T-helper 1 cell treated with Interleukin-12 subunit alpha and Interleukin-12 subunit beta and Interleukin-4 antibody, amounts not matched to agents 30 μg/mL and 1 μg/mL, for 36 hours (primary cell): Measurements from ENCODE around the gene GATAD2B.
"Not testable (repeated sequence)": the region's sequence is repeated elsewhere in the genome, so short reads cannot be mapped to it uniquely, and the experiment has no call there.

Experiments used
- H3K27ac Mint-ChIP-seq: one replicate; pipeline ENCODE4 v1.8.0; 2021; ENCODE audit warnings: mild to moderate bottlenecking, mixed read lengths
- H3K27me3 Mint-ChIP-seq: one replicate; pipeline ENCODE4 v1.8.0; 2021; ENCODE audit warnings: low read depth, mixed read lengths
- H3K36me3 Mint-ChIP-seq: one replicate; pipeline ENCODE4 v1.8.0; 2021; ENCODE audit warnings: low read depth, mixed read lengths
- H3K4me1 Mint-ChIP-seq: one replicate; pipeline ENCODE4 v1.8.0; 2021; ENCODE audit warnings: low read depth, mixed read lengths
- H3K4me3 Mint-ChIP-seq: one replicate; pipeline ENCODE4 v1.8.0; 2021; ENCODE audit warnings: mild to moderate bottlenecking, moderate library complexity, mixed read lengths
- H3K9me3 Mint-ChIP-seq: one replicate; pipeline ENCODE4 v1.8.0; 2021; ENCODE audit warnings: mixed read lengths

Gene GATAD2B

GRCh38 chr1:153866045-153866850 lies 56.5 kb downstream of the GATAD2B start:
- peaks cover 8% of the 10 kb centered on the region for H3K36me3 Mint-ChIP-seq
- peaks cover 20% of the 10 kb centered on the region for H3K4me1 Mint-ChIP-seq
- no peaks in the 10 kb centered on the region for H3K9me3 Mint-ChIP-seq
- peak overlapping the region; percentile 44 for H3K27ac Mint-ChIP-seq
- no peak overlapping the region for H3K4me3 Mint-ChIP-seq
- H3K27me3 Mint-ChIP-seq: no peaks in the 10 kb centered on the region

- peaks cover 14% of the 10 kb centered on the region for H3K4me1 Mint-ChIP-seq
- H3K36me3 Mint-ChIP-seq: peaks cover 10% of the 10 kb centered on the region
- no peaks in the 10 kb centered on the region for H3K27me3 Mint-ChIP-seq
- H3K27ac Mint-ChIP-seq: no peak overlapping the region
- no peaks in the 10 kb centered on the region for H3K9me3 Mint-ChIP-seq
- H3K4me3 Mint-ChIP-seq: no peak overlapping the region
Observed at GRCh38 chr1:153860285-153860684, 62.5 kb downstream of the GATAD2B start.

GRCh38 chr1:153857505-153857904 lies 65.3 kb downstream of the GATAD2B start:
- Mint-ChIP-seq H3K4me1 (peaks cover 20% of the 10 kb centered on the region), H3K36me3 (peaks cover 15% of the 10 kb centered on the region), H3K4me3 (no peak overlapping the region), H3K27ac (no peak overlapping the region), H3K27me3 (no peaks in the 10 kb centered on the region), H3K9me3 (no peaks in the 10 kb centered on the region)

- Mint-ChIP-seq H3K27ac (no peak overlapping the region), H3K27me3 (no peaks in the 10 kb centered on the region), H3K4me3 (no peak overlapping the region), H3K4me1 (peaks cover 20% of the 10 kb centered on the region), H3K36me3 (peaks cover 20% of the 10 kb centered on the region), H3K9me3 (no peaks in the 10 kb centered on the region)
Observed at GRCh38 chr1:153856763-153857162, 66.0 kb downstream of the GATAD2B start.

GRCh38 chr1:153852170-153852569 lies 70.6 kb downstream of the GATAD2B start:
- Mint-ChIP-seq H3K36me3 (peaks cover 31% of the 10 kb centered on the region), H3K4me3 (no peak overlapping the region), H3K27me3 (no peaks in the 10 kb centered on the region), H3K4me1 (peaks cover 25% of the 10 kb centered on the region), H3K9me3 (no peaks in the 10 kb centered on the region), H3K27ac (no peak overlapping the region)

GRCh38 chr1:153849487-153850185 lies 73.1 kb downstream of the GATAD2B start:
- Mint-ChIP-seq H3K9me3 (no peaks in the 10 kb centered on the region), H3K4me1 (peaks cover 19% of the 10 kb centered on the region), H3K27ac (peak overlapping the region; percentile 67), H3K4me3 (peak overlapping the region; percentile 5), H3K36me3 (peaks cover 33% of the 10 kb centered on the region), H3K27me3 (no peaks in the 10 kb centered on the region)

- Mint-ChIP-seq H3K27ac (no peak overlapping the region), H3K4me1 (peaks cover 20% of the 10 kb centered on the region), H3K36me3 (peaks cover 35% of the 10 kb centered on the region), H3K4me3 (no peak overlapping the region), H3K9me3 (no peaks in the 10 kb centered on the region), H3K27me3 (no peaks in the 10 kb centered on the region)
Observed at GRCh38 chr1:153848805-153849204, 74.0 kb downstream of the GATAD2B start.

GRCh38 chr1:153845158-153845557 lies 77.6 kb downstream of the GATAD2B start:
- Mint-ChIP-seq H3K9me3 (no peaks in the 10 kb centered on the region), H3K27ac (no peak overlapping the region), H3K27me3 (no peaks in the 10 kb centered on the region), H3K4me1 (peaks cover 14% of the 10 kb centered on the region), H3K4me3 (no peak overlapping the region), H3K36me3 (peaks cover 14% of the 10 kb centered on the region)

- not testable (repeated sequence) for H3K9me3 Mint-ChIP-seq, H3K27ac Mint-ChIP-seq
Observed at GRCh38 chr1:153844349-153844748, 78.4 kb downstream of the GATAD2B start.

GRCh38 chr1:153842006-153842471 lies 80.7 kb downstream of the GATAD2B start:
- Mint-ChIP-seq H3K27me3 (no peaks in the 10 kb centered on the region), H3K4me3 (no peak overlapping the region), H3K4me1 (peaks cover 6% of the 10 kb centered on the region)

More at GRCh38 chr1:153844349-153844748, 78.4 kb downstream of the GATAD2B start:
- peaks cover 11% of the 10 kb centered on the region for H3K36me3 Mint-ChIP-seq
- H3K27me3 Mint-ChIP-seq, H3K4me1 Mint-ChIP-seq, H3K4me3 Mint-ChIP-seq: not testable (repeated sequence)

GRCh38 chr1:153841463-153841994 lies 81.2 kb downstream of the GATAD2B start:
- no peak overlapping the region for H3K27ac Mint-ChIP-seq
- H3K4me3 Mint-ChIP-seq: no peak overlapping the region
- H3K36me3 Mint-ChIP-seq: peaks cover 8% of the 10 kb centered on the region
- H3K9me3 Mint-ChIP-seq: no peaks in the 10 kb centered on the region
- H3K4me1 Mint-ChIP-seq: peaks cover 6% of the 10 kb centered on the region
- no peaks in the 10 kb centered on the region for H3K27me3 Mint-ChIP-seq

More at GRCh38 chr1:153842006-153842471, 80.7 kb downstream of the GATAD2B start:
- no peaks in the 10 kb centered on the region for H3K9me3 Mint-ChIP-seq
- no peak overlapping the region for H3K27ac Mint-ChIP-seq
- H3K36me3 Mint-ChIP-seq: peaks cover 8% of the 10 kb centered on the region

- not testable (repeated sequence) for H3K27ac Mint-ChIP-seq, H3K27me3 Mint-ChIP-seq, H3K4me3 Mint-ChIP-seq, H3K36me3 Mint-ChIP-seq, H3K4me1 Mint-ChIP-seq, H3K9me3 Mint-ChIP-seq
Observed at GRCh38 chr1:153840774-153841173, 82.0 kb downstream of the GATAD2B start.

GRCh38 chr1:153833968-153834367 lies 88.8 kb downstream of the GATAD2B start:
- not testable (repeated sequence) for H3K4me1 Mint-ChIP-seq, H3K9me3 Mint-ChIP-seq, H3K27me3 Mint-ChIP-seq, H3K4me3 Mint-ChIP-seq, H3K36me3 Mint-ChIP-seq, H3K27ac Mint-ChIP-seq

- H3K27ac Mint-ChIP-seq: no peak overlapping the region
- peaks cover 7% of the 10 kb centered on the region for H3K4me1 Mint-ChIP-seq
- H3K9me3 Mint-ChIP-seq: no peaks in the 10 kb centered on the region
- no peaks in the 10 kb centered on the region for H3K27me3 Mint-ChIP-seq
- peaks cover 2% of the 10 kb centered on the region for H3K36me3 Mint-ChIP-seq
- H3K4me3 Mint-ChIP-seq: no peak overlapping the region
Observed at GRCh38 chr1:153833171-153833570, 89.6 kb downstream of the GATAD2B start.

GRCh38 chr1:153832293-153832692 lies 90.5 kb downstream of the GATAD2B start:
- Mint-ChIP-seq H3K9me3 (no peaks in the 10 kb centered on the region), H3K27me3 (no peaks in the 10 kb centered on the region), H3K4me1 (peaks cover 7% of the 10 kb centered on the region), H3K27ac (no peak overlapping the region), H3K4me3 (no peak overlapping the region), H3K36me3 (peaks cover 9% of the 10 kb centered on the region)
